SU-DHL-6 (cell line): ENCODE data around the gene RETREG1.

Source experiments
- H2AFZ ChIP-seq: fragments of 200-600 bp; sonication (generic); 2 replicates; pipeline ENCODE4 v1.6.1; 2014; ENCODE audit warnings: low read depth, mild to moderate bottlenecking, moderate library complexity, mixed read lengths, antibody characterized with exemption, low read length; ENCODE audit not compliant: severe bottlenecking
- H3F3A ChIP-seq: fragments of 200-600 bp; shearing (Covaris generic); 2 replicates; pipeline ENCODE4 v1.6.0; 2016; ENCODE audit warnings: antibody characterized with exemption, mild to moderate bottlenecking; ENCODE audit not compliant: insufficient read depth
- H3K27ac ChIP-seq: fragments of 200-600 bp; sonication (generic); 2 replicates; pipeline ENCODE4 v1.5.1; 2016; ENCODE audit warnings: low read depth, mild to moderate bottlenecking, low read length, moderate library complexity, mixed read lengths
- H3K27me3 ChIP-seq: fragments of 200-600 bp; sonication (generic), shearing (Covaris generic); 2 replicates; pipeline ENCODE4 v1.6.0; 2014; ENCODE audit warnings: mild to moderate bottlenecking, low read length
- H3K36me3 ChIP-seq: fragments of 200-600 bp; sonication (generic); 2 replicates; pipeline ENCODE4 v1.6.1; 2014; ENCODE audit warnings: mild to moderate bottlenecking, low read length, mixed read lengths
- H3K4me2 ChIP-seq: fragments of 300-600, 200-600 bp; shearing (Covaris generic), sonication (generic); 2 replicates; pipeline ENCODE4 v1.6.0; 2014; ENCODE audit warnings: low read length, low read depth, mild to moderate bottlenecking; ENCODE audit not compliant: poor library complexity, severe bottlenecking
- H3K4me3 ChIP-seq: fragments of 200-600 bp; sonication (generic); 2 replicates; pipeline ENCODE4 v1.5.1; 2014; ENCODE audit warnings: antibody characterized with exemption, low read length, mild to moderate bottlenecking, mixed read lengths; ENCODE audit not compliant: insufficient read depth, poor library complexity, severe bottlenecking
- H3K79me2 ChIP-seq: fragments of 200-600 bp; sonication (generic); 2 replicates; pipeline ENCODE4 v1.6.1; 2014; ENCODE audit warnings: mild to moderate bottlenecking, low read length, moderate library complexity; ENCODE audit not compliant: insufficient read depth
- H3K9ac ChIP-seq: fragments of 200-600 bp; sonication (generic); 2 replicates; pipeline ENCODE4 v1.7.0; 2014; ENCODE audit warnings: mild to moderate bottlenecking, low read length
- H3K9me2 ChIP-seq: fragments of 200-600 bp; sonication (generic); replicated peaks from 2 replicates; pipeline ENCODE4 v1.6.1; 2014; ENCODE audit warnings: low read length; ENCODE audit not compliant: insufficient read depth
- H3K9me3 ChIP-seq: fragments of 200-600 bp; sonication (generic); 2 replicates; pipeline ENCODE4 v1.6.1; 2014; ENCODE audit warnings: low read length, mixed read lengths; ENCODE audit not compliant: insufficient read depth
- H4K20me1 ChIP-seq: fragments of 200-600 bp; sonication (generic); 2 replicates; pipeline ENCODE4 v1.6.1; 2014; ENCODE audit warnings: low read depth, mild to moderate bottlenecking, antibody characterized with exemption, low read length, moderate library complexity, mixed read lengths
- EZH2phosphoT487 ChIP-seq: fragments of 200-600 bp; sonication (generic), shearing (Covaris generic); conservative IDR thresholded peaks from 2 replicates; pipeline ENCODE4 v1.6.1; 2018; ENCODE audit warnings: mild to moderate bottlenecking, antibody characterized with exemption, low read length, moderate library complexity, mixed read lengths
- TF ChIP-seq, protein P1 (sequence below): fragments of 200-600 bp; sonication (generic); IDR thresholded peaks from one replicate; pipeline ENCODE4 v1.5.1; 2017; ENCODE audit warnings: antibody characterized with exemption, mild to moderate bottlenecking, low read length, moderate library complexity; ENCODE audit not compliant: insufficient read depth, poor library complexity, severe bottlenecking

The RETREG1 gene

DNA sequence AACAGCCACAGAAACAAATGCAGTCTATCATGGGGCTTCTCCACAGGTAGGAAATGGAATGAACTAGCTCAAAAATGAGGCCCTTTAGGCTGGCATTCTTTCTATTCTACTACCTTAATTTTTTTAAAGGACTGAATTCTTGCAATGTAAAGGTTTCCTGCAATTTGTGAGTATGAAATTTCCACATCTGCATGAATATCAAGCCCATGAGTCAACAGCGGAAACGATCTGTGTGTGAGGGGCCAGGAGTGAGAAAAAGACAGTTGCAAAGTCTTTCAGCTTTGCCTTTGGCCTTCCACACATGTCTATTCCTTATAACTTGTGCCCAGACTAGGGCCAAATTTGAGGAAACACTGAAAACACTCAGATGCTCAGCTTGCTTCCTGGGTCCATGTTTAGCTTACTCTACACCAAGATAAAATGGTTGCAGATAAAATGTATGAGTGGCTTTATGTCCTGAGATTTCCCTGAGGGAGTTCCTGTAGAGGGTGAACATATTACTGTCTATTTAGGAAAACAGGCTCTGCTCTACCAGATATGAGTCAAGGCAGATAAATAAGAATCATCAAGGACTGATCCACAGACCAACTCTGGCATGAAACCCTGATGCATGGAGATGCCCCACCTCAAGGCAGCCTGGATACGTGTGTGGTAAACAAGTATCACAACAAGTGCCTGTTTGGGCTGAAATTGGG lies 46.5 kb downstream of the RETREG1 start:
- no peaks in the 10 kb centered on the region for H3K27me3 ChIP-seq
- no peaks in the 10 kb centered on the region for H3F3A ChIP-seq
- no peak overlapping the region for H3K9ac ChIP-seq
- no peaks in the 10 kb centered on the region for H3K79me2 ChIP-seq
- TF ChIP-seq, protein P1, sequence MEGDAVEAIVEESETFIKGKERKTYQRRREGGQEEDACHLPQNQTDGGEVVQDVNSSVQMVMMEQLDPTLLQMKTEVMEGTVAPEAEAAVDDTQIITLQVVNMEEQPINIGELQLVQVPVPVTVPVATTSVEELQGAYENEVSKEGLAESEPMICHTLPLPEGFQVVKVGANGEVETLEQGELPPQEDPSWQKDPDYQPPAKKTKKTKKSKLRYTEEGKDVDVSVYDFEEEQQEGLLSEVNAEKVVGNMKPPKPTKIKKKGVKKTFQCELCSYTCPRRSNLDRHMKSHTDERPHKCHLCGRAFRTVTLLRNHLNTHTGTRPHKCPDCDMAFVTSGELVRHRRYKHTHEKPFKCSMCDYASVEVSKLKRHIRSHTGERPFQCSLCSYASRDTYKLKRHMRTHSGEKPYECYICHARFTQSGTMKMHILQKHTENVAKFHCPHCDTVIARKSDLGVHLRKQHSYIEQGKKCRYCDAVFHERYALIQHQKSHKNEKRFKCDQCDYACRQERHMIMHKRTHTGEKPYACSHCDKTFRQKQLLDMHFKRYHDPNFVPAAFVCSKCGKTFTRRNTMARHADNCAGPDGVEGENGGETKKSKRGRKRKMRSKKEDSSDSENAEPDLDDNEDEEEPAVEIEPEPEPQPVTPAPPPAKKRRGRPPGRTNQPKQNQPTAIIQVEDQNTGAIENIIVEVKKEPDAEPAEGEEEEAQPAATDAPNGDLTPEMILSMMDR = no peak
- TF ChIP-seq EZH2phosphoT487 = no peak
- no peak overlapping the region for H3K4me3 ChIP-seq
- no peak overlapping the region for H3K27ac ChIP-seq
- no peak overlapping the region for H3K4me2 ChIP-seq
- H3K9me2 ChIP-seq = no peaks in the 10 kb centered on the region
- H2AFZ ChIP-seq = no peak overlapping the region
- no peaks in the 10 kb centered on the region for H4K20me1 ChIP-seq
- no peaks in the 10 kb centered on the region for H3K36me3 ChIP-seq
- H3K9me3 ChIP-seq = no peaks in the 10 kb centered on the region

- Histone ChIP-seq H3K4me2 (no peak overlapping the region), H3K27ac (no peak overlapping the region), H3K9me2 (no peaks in the 10 kb centered on the region), H3F3A (no peaks in the 10 kb centered on the region), H3K9ac (no peak overlapping the region), H3K27me3 (no peaks in the 10 kb centered on the region), H3K79me2 (no peaks in the 10 kb centered on the region), H4K20me1 (no peaks in the 10 kb centered on the region), H3K36me3 (no peaks in the 10 kb centered on the region), H3K9me3 (no peaks in the 10 kb centered on the region), H2AFZ (no peak overlapping the region), H3K4me3 (no peak overlapping the region)
- TF ChIP-seq, protein P1 = no peak
- no peak for TF ChIP-seq EZH2phosphoT487
These were observed 47.8 kb downstream of the RETREG1 start for GRCh38 chr5:16568875-16569580.

DNA sequence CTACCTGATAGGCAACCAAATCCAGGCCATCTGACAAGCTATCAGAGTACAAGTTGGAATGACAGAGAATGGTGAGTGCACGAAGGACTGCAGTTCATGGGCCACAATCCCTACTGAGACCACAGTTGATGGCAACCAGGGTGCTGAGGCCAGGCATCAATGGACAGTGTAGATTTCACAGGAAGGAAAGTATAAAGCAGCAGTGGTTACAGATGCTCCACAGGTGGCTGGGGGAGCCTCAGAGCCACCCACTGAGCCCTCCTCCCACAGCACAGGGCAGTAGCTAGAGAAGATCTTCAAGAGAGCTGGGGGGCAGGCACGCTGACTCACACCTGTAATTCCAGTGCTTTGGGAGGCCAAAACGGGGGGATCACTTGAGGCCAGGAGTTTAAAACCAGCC lies 49.4 kb downstream of the RETREG1 start:
- H3K9ac ChIP-seq = no peak overlapping the region
- H3K4me3 ChIP-seq = no peak overlapping the region
- H3F3A ChIP-seq = no peaks in the 10 kb centered on the region
- no peaks in the 10 kb centered on the region for H3K9me3 ChIP-seq
- H2AFZ ChIP-seq = no peak overlapping the region
- H3K36me3 ChIP-seq = no peaks in the 10 kb centered on the region
- no peak overlapping the region for H3K27ac ChIP-seq
- no peaks in the 10 kb centered on the region for H4K20me1 ChIP-seq
- H3K9me2 ChIP-seq = no peaks in the 10 kb centered on the region
- no peaks in the 10 kb centered on the region for H3K79me2 ChIP-seq
- H3K27me3 ChIP-seq = no peaks in the 10 kb centered on the region
- H3K4me2 ChIP-seq = no peak overlapping the region
- no peak for TF ChIP-seq EZH2phosphoT487
- TF ChIP-seq, protein P1 = no peak
